Kidney epithelial cell (primary cell): ENCODE measurements around the gene MDK. TPM values are rescaled to one million over a fixed set of nuclear protein-coding genes. Genes with fewer than 3 reads are reported as not detected.
A peak's percentile ranks its signal among the peaks of the same experiment; 100 is the strongest.

ENCODE experiments used
- DNase-seq: peaks from one replicate; pipeline ENCODE4 v3.0.0-alpha.2; 2010; ENCODE audit warnings: low read depth
- H3K27me3 ChIP-seq: 2 replicates; pipeline ENCODE4 v1.6.0; 2011; ENCODE audit warnings: low read length; ENCODE audit not compliant: control insufficient read depth, insufficient read depth
- H3K36me3 ChIP-seq: 2 replicates; pipeline ENCODE4 v1.5.1; 2011; ENCODE audit warnings: low read length; ENCODE audit not compliant: control insufficient read depth, insufficient read depth
- H3K4me3 ChIP-seq: 2 replicates; pipeline ENCODE4 v1.5.1; 2011; ENCODE audit warnings: low read depth, mild to moderate bottlenecking, control low read depth, low read length
- CTCF ChIP-seq: IDR thresholded peaks from 2 replicates; pipeline ENCODE4 v1.5.1; 2011; ENCODE audit warnings: mild to moderate bottlenecking, moderate library complexity, low read length, control low read depth, inconsistent platforms; ENCODE audit not compliant: insufficient read depth, poor library complexity, severe bottlenecking
- total RNA-seq: library from RNA; depleted of rRNA; stranded (reverse); fragments of >200 nt; gene quantifications from 2 replicates; pipeline ENCODE4 v1.2.3, GENCODE V29; 2015

The MDK gene
- total RNA-seq: 756 and 805 TPM in 2 replicates

GRCh38 chr11:46381048-46381818, at the start of gene MDK:
MDK (plus strand) TSS chr11:46381669; CDS start chr11:46382058, 389 bp downstream.
- H3K27me3 ChIP-seq: no peaks in the 10 kb centered on the region
- TF ChIP-seq CTCF: no peak
- peak within 1 kb of the TSS; percentile 54 for H3K4me3 ChIP-seq
- no peak for DNase-seq
- H3K36me3 ChIP-seq: no peaks in the 10 kb centered on the region

- no peak for TF ChIP-seq CTCF
- H3K27me3 ChIP-seq: peaks cover 49% of the 10 kb centered on the region
- H3K4me3 ChIP-seq: no peak overlapping the region
- H3K36me3 ChIP-seq: no peaks in the 10 kb centered on the region
- DNase-seq: no peak
These were observed 49.3 kb upstream of the MDK start for GRCh38 chr11:46332093-46332567.

GRCh38 chr11:46332568-46333393, 48.7 kb upstream of the MDK start:
- no peaks in the 10 kb centered on the region for H3K36me3 ChIP-seq
- no peak for DNase-seq
- TF ChIP-seq CTCF: no peak
- peaks cover 49% of the 10 kb centered on the region for H3K27me3 ChIP-seq
- H3K4me3 ChIP-seq: peak overlapping the region; percentile 21

- Histone ChIP-seq H3K36me3 (no peaks in the 10 kb centered on the region), H3K27me3 (peaks cover 49% of the 10 kb centered on the region), H3K4me3 (peak overlapping the region; percentile 17)
- DNase-seq: no peak
- no peak for TF ChIP-seq CTCF
These were observed 48.0 kb upstream of the MDK start for GRCh38 chr11:46333394-46333947.

- H3K36me3 ChIP-seq: no peaks in the 10 kb centered on the region
- peaks cover 49% of the 10 kb centered on the region for H3K27me3 ChIP-seq
- no peak overlapping the region for H3K4me3 ChIP-seq
- TF ChIP-seq CTCF: no peak
- no peak for DNase-seq
These were observed 47.3 kb upstream of the MDK start for GRCh38 chr11:46334211-46334610.
